NT2/D1 (cell line): ENCODE results near the gene ZNF425.
"Not testable (repeated sequence)": the region's sequence is repeated elsewhere in the genome, so short reads cannot be mapped to it uniquely, and the experiment has no call there.

ENCODE experiments used
- DNase-seq: peaks from one replicate; pipeline ENCODE4 v3.0.0-alpha.2; 2011; ENCODE audit warnings: low read depth, low spot score
- H3K27me3 ChIP-seq: 2 replicates; pipeline ENCODE4 v1.6.0; 2011; ENCODE audit warnings: mild to moderate bottlenecking; ENCODE audit not compliant: insufficient read length, insufficient read depth
- H3K36me3 ChIP-seq: 2 replicates; pipeline ENCODE4 v1.6.1; 2011; ENCODE audit warnings: mild to moderate bottlenecking, low read length, mixed read lengths; ENCODE audit not compliant: insufficient read depth, insufficient read length
- H3K4me1 ChIP-seq: 2 replicates; pipeline ENCODE4 v1.5.1; 2011; ENCODE audit not compliant: insufficient read depth, insufficient read length
- H3K4me3 ChIP-seq: 2 replicates; pipeline ENCODE4 v1.5.1; 2011; ENCODE audit warnings: low read depth; ENCODE audit not compliant: insufficient read length
- H3K9ac ChIP-seq: 2 replicates; pipeline ENCODE4 v1.6.0; 2011; ENCODE audit warnings: low read depth; ENCODE audit not compliant: insufficient read length
- H3K9me3 ChIP-seq: 2 replicates; pipeline ENCODE4 v1.5.1; 2011; ENCODE audit warnings: mild to moderate bottlenecking, low read length; ENCODE audit not compliant: insufficient read depth
- SUZ12 ChIP-seq: IDR thresholded peaks from 2 replicates; pipeline ENCODE4 v1.6.1; 2011; ENCODE audit not compliant: insufficient read length, insufficient read depth; ENCODE audit errors: extremely low read depth
- YY1 ChIP-seq: IDR thresholded peaks from 2 replicates; pipeline ENCODE4 v1.6.1; 2011; ENCODE audit not compliant: insufficient read length, insufficient read depth
- ZNF274 ChIP-seq: IDR thresholded peaks from 2 replicates; pipeline ENCODE4 v1.6.1; 2011; ENCODE audit warnings: mild to moderate bottlenecking, low read depth, low read length

The ZNF425 gene

GRCh38 chr7:149145031-149145845, 19.1 kb upstream of the ZNF425 start:
- H3K36me3 ChIP-seq = no peaks in the 10 kb centered on the region
- H3K4me3 ChIP-seq = no peak overlapping the region
- peaks cover 2% of the 10 kb centered on the region for H3K4me1 ChIP-seq
- peak overlapping the region; percentile 7 for H3K9ac ChIP-seq
- DNase-seq = peak; percentile 97
- H3K27me3 ChIP-seq = no peaks in the 10 kb centered on the region
- no peak for TF ChIP-seq SUZ12
- no peak for TF ChIP-seq YY1
- TF ChIP-seq ZNF274 = no peak
- H3K9me3 ChIP-seq = no peaks in the 10 kb centered on the region

GRCh38 chr7:149144436-149144922, 18.4 kb upstream of the ZNF425 start:
- not testable (repeated sequence) for H3K27me3 ChIP-seq, H3K9me3 ChIP-seq, H3K4me1 ChIP-seq, H3K36me3 ChIP-seq, H3K4me3 ChIP-seq, DNase-seq
- H3K9ac ChIP-seq = peak overlapping the region; percentile 67

DNA sequence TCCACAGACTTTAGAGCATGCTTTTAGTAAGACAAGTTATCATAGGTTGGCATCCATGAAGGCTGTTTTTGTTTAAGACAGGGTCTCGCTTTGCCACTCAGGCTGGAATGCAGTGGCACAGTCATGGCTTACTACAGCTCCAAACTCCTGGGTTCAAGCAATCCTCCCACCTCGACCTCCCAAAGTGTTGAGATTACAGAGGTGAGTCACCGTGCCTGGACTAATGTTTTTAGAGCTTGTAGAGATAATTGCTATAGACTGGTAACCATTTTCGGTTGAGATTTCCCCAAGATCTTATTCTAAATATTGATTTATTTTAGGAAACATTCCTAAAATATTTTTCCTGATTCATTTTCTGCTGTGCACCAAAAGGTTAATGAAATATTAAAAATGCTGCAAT, 15.8 kb upstream of the ZNF425 start:
- Histone ChIP-seq H3K9me3 (no peaks in the 10 kb centered on the region), H3K4me1 (peaks cover 2% of the 10 kb centered on the region), H3K4me3 (no peak overlapping the region), H3K27me3 (no peaks in the 10 kb centered on the region), H3K9ac (no peak overlapping the region), H3K36me3 (no peaks in the 10 kb centered on the region)
- DNase-seq = no peak
- TF ChIP-seq ZNF274 = no peak
- no peak for TF ChIP-seq YY1
- no peak for TF ChIP-seq SUZ12

- peaks cover 2% of the 10 kb centered on the region for H3K4me1 ChIP-seq
- no peak for TF ChIP-seq ZNF274
- no peak for TF ChIP-seq YY1
- TF ChIP-seq SUZ12 = no peak
- no peak for DNase-seq
- no peak overlapping the region for H3K9ac ChIP-seq
- H3K4me3 ChIP-seq = no peak overlapping the region
- no peaks in the 10 kb centered on the region for H3K27me3 ChIP-seq
- H3K36me3 ChIP-seq = no peaks in the 10 kb centered on the region
- H3K9me3 ChIP-seq = no peaks in the 10 kb centered on the region
These were observed 14.7 kb upstream of the ZNF425 start for GRCh38 chr7:149140831-149141230.

GRCh38 chr7:149136118-149136517, 10.0 kb upstream of the ZNF425 start:
- no peaks in the 10 kb centered on the region for H3K36me3 ChIP-seq
- H3K9ac ChIP-seq = no peak overlapping the region
- no peak overlapping the region for H3K4me3 ChIP-seq
- no peak for TF ChIP-seq SUZ12
- TF ChIP-seq YY1 = no peak
- no peak for DNase-seq
- H3K4me1 ChIP-seq = no peaks in the 10 kb centered on the region
- H3K9me3 ChIP-seq = peaks cover 4% of the 10 kb centered on the region; the same call in 1 of the 2 replicates
- H3K27me3 ChIP-seq = no peaks in the 10 kb centered on the region

GRCh38 chr7:149133028-149133710, 7.0 kb upstream of the ZNF425 start:
- Histone ChIP-seq H3K9me3 (peaks cover 15% of the 10 kb centered on the region; the same call in 1 of the 2 replicates), H3K36me3 (peaks cover 8% of the 10 kb centered on the region), H3K27me3 (no peaks in the 10 kb centered on the region), H3K9ac (no peak overlapping the region), H3K4me1 (no peaks in the 10 kb centered on the region), H3K4me3 (no peak overlapping the region)
- no peak for TF ChIP-seq YY1
- TF ChIP-seq SUZ12 = no peak
- no peak for TF ChIP-seq ZNF274
- DNase-seq = no peak

DNA sequence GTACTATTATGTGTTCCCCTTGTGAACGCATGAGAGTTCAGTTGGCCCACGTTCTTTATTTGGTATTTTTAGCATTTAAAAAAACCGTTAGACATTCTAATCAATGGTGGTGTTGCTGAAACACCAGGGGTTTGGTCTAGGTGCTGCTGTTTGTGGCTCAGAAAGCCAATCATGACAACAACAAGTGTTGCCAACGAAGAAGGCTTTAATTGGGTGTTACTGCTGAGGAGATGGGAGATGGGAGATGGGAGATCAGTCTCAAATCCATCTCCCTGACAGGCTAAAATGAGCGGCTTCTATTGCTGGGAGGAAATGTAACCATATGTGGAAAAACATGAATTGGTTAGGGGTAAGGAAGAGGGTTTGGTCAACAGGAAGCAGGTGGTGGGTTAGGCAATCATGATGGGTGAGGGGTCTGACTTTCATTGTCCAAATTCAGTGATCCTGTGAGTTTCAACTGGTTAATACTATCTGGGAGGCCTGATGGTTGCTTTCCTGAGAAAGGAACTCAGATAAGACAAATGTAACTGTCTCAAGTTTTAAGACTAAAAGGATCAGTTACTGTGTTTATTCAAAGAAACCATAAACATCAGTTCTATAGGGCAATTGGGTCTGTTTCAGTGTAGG, 4.6 kb upstream of the ZNF425 start:
- Histone ChIP-seq H3K4me3 (no peak overlapping the region), H3K36me3 (peaks cover 8% of the 10 kb centered on the region), H3K4me1 (no peaks in the 10 kb centered on the region), H3K9ac (no peak overlapping the region), H3K9me3 (peaks cover 15% of the 10 kb centered on the region; the same call in 1 of the 2 replicates), H3K27me3 (no peaks in the 10 kb centered on the region)
- no peak for TF ChIP-seq SUZ12
- no peak for TF ChIP-seq ZNF274
- no peak for TF ChIP-seq YY1
- DNase-seq = no peak
